ENCODE results near the gene REV3L. TPM values are rescaled to one million over a fixed set of nuclear protein-coding genes. Genes with fewer than 3 reads are reported as not detected.

Gene REV3L
- total and polyA plus RNA-seq, 2 of the 13 experiments (the other 11 are each of a cell fraction or from before 2014, with no cell fraction given) = 12.8 to 31.3 TPM

DNA sequence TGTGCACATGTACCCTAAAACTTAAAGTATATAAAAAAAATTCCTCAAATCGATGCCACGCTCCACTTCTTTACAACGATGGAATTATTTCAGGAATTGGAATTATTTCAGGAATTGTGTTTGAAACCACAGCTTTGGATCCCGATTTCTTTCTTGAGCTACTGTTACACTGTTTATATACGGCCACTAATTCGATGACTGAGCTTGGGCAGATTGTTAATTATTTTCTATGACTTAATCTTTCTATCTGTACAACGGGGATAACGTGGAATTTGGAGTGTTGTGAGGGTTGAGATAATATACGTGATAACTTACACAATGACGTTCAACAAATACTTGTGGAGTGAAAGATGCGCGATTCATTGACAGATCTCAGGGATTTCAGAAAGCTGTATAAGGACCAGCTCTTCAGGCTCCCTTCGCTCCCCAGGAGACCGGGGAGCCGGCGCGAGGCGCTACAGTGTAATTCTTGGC lies 224.4 kb downstream of the REV3L start:
- CTCF ChIA-PET (ENCODE audit: low intra/inter-chr PET ratio, low total read pairs) = interaction anchor here (1.2 kb wide), 1 partner anchor 784 kb away, joined by 3 read pairs; no protein-coding TSS in a partner anchor
- Histone ChIP-seq H3K4me2 (ENCODE audit: low read depth, low read length) (peak overlapping the region; percentile 88), H3K4me1 (ENCODE audit: insufficient read depth, low read length) (peaks cover 45% of the 10 kb centered on the region), H3K79me2 (ENCODE audit: insufficient read depth, low read length) (peaks cover 16% of the 10 kb centered on the region), H3K4me3 (replicated peaks in 1 of 3; ENCODE audit: insufficient read depth in 1 of 3, low read depth in 2 of 3, low read length in 3 of 3) (peak overlapping the region; percentile 43 to 89 (median 54); a peak in 5 of 6 replicates), H4K20me1 (ENCODE audit: insufficient read depth, low read length) (no peaks in the 10 kb centered on the region), H3K9ac (ENCODE audit: insufficient read depth, low read depth, low read length) (peak overlapping the region; percentile 66), H3K36me3 (replicated peaks in 1 of 2; ENCODE audit: control insufficient read depth in 1 of 2, insufficient read depth in 2 of 2, low read length in 2 of 2) (peaks cover 0 to 7% of the 10 kb centered on the region in 2 experiments; a peak in 1 of 5 replicates), H3K27me3 (ENCODE audit: control insufficient read depth in 1 of 2, insufficient read depth in 2 of 2, low read length in 2 of 2) (no peaks in the 10 kb centered on the region), H3K9me3 (ENCODE audit: low read length) (no peaks in the 10 kb centered on the region), H2AFZ (ENCODE audit: low read length) (peak overlapping the region; percentile 98), H3K27ac (ENCODE audit: extremely low read length, insufficient read depth, low read length) (peak overlapping the region; percentile 43)
- intact Hi-C loops (cut with micrococcal nuclease; ENCODE audit: unreplicated experiment) = loop anchor here (1.0 to 5.0 kb wide), 2 partner anchors 171 to 384 kb away; partner anchors contain the start of gene SLC16A10
- DNase-seq (ENCODE audit: low spot score) (no peak), ATAC-seq (no peak; the same call in 2 of the 3 replicates), FAIRE-seq (no peak)
- BruUV-seq (replicated peaks) = no TSS peak
- in situ Hi-C loops (cut with HindIII; ENCODE audit: extremely low pct_ligation_motif_present, low pct_unique_long_range_greater_than_20kb) = no loop called here
- POLR2A ChIA-PET = interaction anchor here (0.8 to 1.7 kb wide), 11 partner anchors 14 to 443 kb away, joined by 3 to 20 read pairs (median 4); partner anchors contain the start of genes AMD1, CDK19, GTF3C6 and REV3L
- 7% methylated on average over 12 of the region's 18 CpGs for WGBS (ENCODE audit: low lambda C conversion rate)
- TF ChIP-seq PHB2 (IDR thresholded peaks at IDR 0.05; ENCODE audit: partially characterized antibody) = no peak
- no peak for TF ChIP-seq KMT2B (CRISPR knock-in tag; IDR thresholded peaks at IDR 0.05)
- no peak for TF ChIP-seq ZNF160 (CRISPR knock-in tag; IDR thresholded peaks at IDR 0.05)
- TF ChIP-seq KAT8 (CRISPR knock-in tag; IDR thresholded peaks at IDR 0.05) = no peak
- TF ChIP-seq CAMTA2 (CRISPR knock-in tag; IDR thresholded peaks at IDR 0.05; ENCODE audit: borderline replicate concordance) = no peak
- no peak for TF ChIP-seq PLRG1 (conservative IDR thresholded peaks at IDR 0.05)
- TF ChIP-seq AKAP8 (CRISPR knock-in tag; IDR thresholded peaks at IDR 0.05) = no peak
- TF ChIP-seq MBD4 (IDR thresholded peaks at IDR 0.05; ENCODE audit: borderline replicate concordance, low read length) = no peak
- 0 out of 2 replicates have a peak, but pooled peaks have one; percentile 0 for TF ChIP-seq CCDC6 (CRISPR knock-in tag; IDR thresholded peaks at IDR 0.05)
- 0 out of 2 replicates have a peak, but pooled peaks have one; percentile 17 for TF ChIP-seq HNF1A (IDR thresholded peaks at IDR 0.05; ENCODE audit: low read depth)
- TF ChIP-seq HNF1A (CRISPR knock-in tag; IDR thresholded peaks at IDR 0.05; ENCODE audit: borderline replicate concordance) = no peak
- TF ChIP-seq, protein P1, sequence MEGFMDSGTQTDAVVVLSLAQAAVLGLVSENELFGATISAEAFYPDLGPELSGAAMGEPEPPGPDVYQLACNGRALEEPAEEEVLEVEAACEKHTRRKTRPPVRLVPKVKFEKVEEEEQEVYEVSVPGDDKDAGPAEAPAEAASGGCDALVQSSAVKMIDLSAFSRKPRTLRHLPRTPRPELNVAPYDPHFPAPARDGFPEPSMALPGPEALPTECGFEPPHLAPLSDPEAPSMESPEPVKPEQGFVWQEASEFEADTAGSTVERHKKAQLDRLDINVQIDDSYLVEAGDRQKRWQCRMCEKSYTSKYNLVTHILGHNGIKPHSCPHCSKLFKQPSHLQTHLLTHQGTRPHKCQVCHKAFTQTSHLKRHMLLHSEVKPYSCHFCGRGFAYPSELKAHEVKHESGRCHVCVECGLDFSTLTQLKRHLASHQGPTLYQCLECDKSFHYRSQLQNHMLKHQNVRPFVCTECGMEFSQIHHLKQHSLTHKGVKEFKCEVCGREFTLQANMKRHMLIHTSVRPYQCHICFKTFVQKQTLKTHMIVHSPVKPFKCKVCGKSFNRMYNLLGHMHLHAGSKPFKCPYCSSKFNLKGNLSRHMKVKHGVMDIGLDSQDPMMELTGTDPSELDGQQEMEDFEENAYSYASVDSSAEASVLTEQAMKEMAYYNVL (CRISPR knock-in tag; IDR thresholded peaks at IDR 0.05; ENCODE audit: borderline replicate concordance) = no peak
- no peak for TF ChIP-seq NFE2L2 (IDR thresholded peaks at IDR 0.05; ENCODE audit: low read length)
- TF ChIP-seq ESRRA (CRISPR knock-in tag; IDR thresholded peaks at IDR 0.05; ENCODE audit: low read depth) = no peak
- TF ChIP-seq IRF2 (CRISPR knock-in tag; IDR thresholded peaks at IDR 0.05) = no peak
- TF ChIP-seq ATF7 (IDR thresholded peaks at IDR 0.05) = 0 out of 2 replicates have a peak, but pooled peaks have one; percentile 10
- no peak for TF ChIP-seq ATF7 (CRISPR knock-in tag; IDR thresholded peaks at IDR 0.05)
- TF ChIP-seq MYC (CRISPR knock-in tag; IDR thresholded peaks at IDR 0.05; ENCODE audit: borderline replicate concordance) = no peak
- peak; percentile 81 for TF ChIP-seq ZNF629 (CRISPR knock-in tag; conservative IDR thresholded peaks at IDR 0.05)

Measured in HepG2 (cell line).